WTC11 (cell line): ENCODE data around the gene SCD5. TPM values are rescaled to one million over a fixed set of nuclear protein-coding genes. Genes with fewer than 3 reads are reported as not detected.

ENCODE experiments used
- ATAC-seq: fragments of 200-7000 bp; cut with Tn5 transposase; 2 replicates; pipeline ENCODE4 v1.10.0; 2021; ENCODE audit warnings: mild to moderate bottlenecking, moderate library complexity
- CTCF ChIA-PET: fragments of 300-600 bp; sonication (Branson Sonifier 250); formaldehyde crosslinking; loops from one replicate; lab custom pipeline; 2021; ENCODE audit warnings: antibody characterized with exemption; lab: Charles Lee
- POLR2A ChIA-PET: fragments of 350-600 bp; sonication (Branson Sonifier 250); formaldehyde crosslinking; loops from one replicate; lab custom pipeline; 2021; ENCODE audit warnings: antibody characterized with exemption; lab: Charles Lee
- DNase-seq: peaks from one replicate; pipeline ENCODE4 v3.0.0; 2021; ENCODE audit warnings: low spot score
- H3K27ac Mint-ChIP-seq: 2 replicates; pipeline ENCODE4 v1.8.0; 2021; ENCODE audit warnings: mixed read lengths
- H3K27me3 Mint-ChIP-seq: 2 replicates; pipeline ENCODE4 v1.8.0; 2021; ENCODE audit warnings: low read depth, mild to moderate bottlenecking, moderate library complexity, mixed read lengths
- H3K36me3 Mint-ChIP-seq: 2 replicates; pipeline ENCODE4 v1.8.0; 2021; ENCODE audit warnings: mixed read lengths
- H3K4me1 Mint-ChIP-seq: 2 replicates; pipeline ENCODE4 v1.8.0; 2022; ENCODE audit warnings: mixed read lengths
- H3K4me3 Mint-ChIP-seq: 2 replicates; pipeline ENCODE4 v1.8.0; 2021; ENCODE audit warnings: mild to moderate bottlenecking, moderate library complexity, mixed read lengths
- H3K9me3 Mint-ChIP-seq: 2 replicates; pipeline ENCODE4 v1.8.0; 2021; ENCODE audit warnings: mixed read lengths
- CBFB ChIP-seq: sonication (generic); formaldehyde crosslinking; IDR thresholded peaks from 2 replicates; pipeline ENCODE4 v1.8.1; 2022; ENCODE audit warnings: mild to moderate bottlenecking, low read depth, missing genetic modification reagents
- CREB1 ChIP-seq: sonication (generic); formaldehyde crosslinking; IDR thresholded peaks from 2 replicates; pipeline ENCODE4 v1.8.0; 2023; ENCODE audit warnings: mild to moderate bottlenecking, missing genetic modification reagents
- ELF4 ChIP-seq: sonication (generic); formaldehyde crosslinking; IDR thresholded peaks from 2 replicates; pipeline ENCODE4 v1.8.1; 2022; ENCODE audit warnings: low read depth, mild to moderate bottlenecking, moderate library complexity, missing genetic modification reagents
- ETV6 ChIP-seq: sonication (generic); formaldehyde crosslinking; IDR thresholded peaks from 2 replicates; pipeline ENCODE4 v1.8.1; 2022; ENCODE audit warnings: mild to moderate bottlenecking, missing genetic modification reagents
- GABPB1 ChIP-seq: sonication (generic); formaldehyde crosslinking; IDR thresholded peaks from 2 replicates; pipeline ENCODE4 v1.8.1; 2023; ENCODE audit warnings: mild to moderate bottlenecking, missing genetic modification reagents
- IRF2 ChIP-seq: sonication (generic); formaldehyde crosslinking; IDR thresholded peaks from 2 replicates; pipeline ENCODE4 v1.8.0; 2022; ENCODE audit warnings: low read depth, missing genetic modification reagents, borderline replicate concordance
- SP1 ChIP-seq: sonication (generic); formaldehyde crosslinking; conservative IDR thresholded peaks from 2 replicates; pipeline ENCODE4 v1.8.1; 2022; ENCODE audit warnings: missing genetic modification reagents
- ZNF396 ChIP-seq: fragments of 250-450 bp; sonication (Bioruptor Pico); IDR thresholded peaks from 2 replicates; pipeline ENCODE4 v1.8.0; 2021; ENCODE audit warnings: mild to moderate bottlenecking, moderate library complexity, borderline replicate concordance
- ZNF425 ChIP-seq: fragments of 250-450 bp; sonication (Bioruptor Pico); conservative IDR thresholded peaks from 2 replicates; pipeline ENCODE4 v1.9.0; 2021; ENCODE audit warnings: mild to moderate bottlenecking
- total RNA-seq: library from RNA; stranded (reverse); gene quantifications from 3 replicates; pipeline ENCODE4 v1.2.3, GENCODE V29; 2021
- TF ChIP-seq, protein P1 (sequence below): sonication (generic); formaldehyde crosslinking; conservative IDR thresholded peaks from 2 replicates; pipeline ENCODE4 v1.8.1; 2022; ENCODE audit warnings: mild to moderate bottlenecking, missing genetic modification reagents
- TF ChIP-seq, protein P2 (sequence below): fragments of 250-450 bp; sonication (Bioruptor Pico); IDR thresholded peaks from 2 replicates; pipeline ENCODE4 v1.8.0; 2021; ENCODE audit warnings: mild to moderate bottlenecking
- TF ChIP-seq, protein P3 (sequence below): sonication (generic); formaldehyde crosslinking; IDR thresholded peaks from 2 replicates; pipeline ENCODE4 v1.8.1; 2023; ENCODE audit warnings: mild to moderate bottlenecking, missing genetic modification reagents
- TF ChIP-seq, protein P4 (sequence below): fragments of 250-450 bp; sonication (Bioruptor Pico); IDR thresholded peaks from 2 replicates; pipeline ENCODE4 v1.9.0; 2021; ENCODE audit warnings: mild to moderate bottlenecking
- TF ChIP-seq, protein P5 (sequence below): sonication (generic); formaldehyde crosslinking; IDR thresholded peaks from 2 replicates; pipeline ENCODE4 v1.8.1; 2022; ENCODE audit warnings: low read depth, mild to moderate bottlenecking, moderate library complexity, missing genetic modification reagents, borderline replicate concordance
- TF ChIP-seq, protein P6 (sequence below): sonication (generic); formaldehyde crosslinking; IDR thresholded peaks from 2 replicates; pipeline ENCODE4 v1.8.0; 2023; ENCODE audit warnings: missing genetic modification reagents
- TF ChIP-seq, protein P7 (sequence below): sonication (generic); formaldehyde crosslinking; IDR thresholded peaks from 2 replicates; pipeline ENCODE4 v1.8.1; 2022; ENCODE audit warnings: mild to moderate bottlenecking, moderate library complexity, missing genetic modification reagents
- TF ChIP-seq, protein P8 (sequence below): sonication (generic); formaldehyde crosslinking; IDR thresholded peaks from 2 replicates; pipeline ENCODE4 v1.8.1; 2023; ENCODE audit warnings: mild to moderate bottlenecking, missing genetic modification reagents, moderate library complexity

Gene SCD5
- total RNA-seq, 1 experiment from 2014 or later: 6.3 TPM

- Mint-ChIP-seq H3K27ac (no peak overlapping the region), H3K4me3 (no peak overlapping the region), H3K9me3 (no peaks in the 10 kb centered on the region), H3K36me3 (no peaks in the 10 kb centered on the region), H3K27me3 (no peaks in the 10 kb centered on the region), H3K4me1 (peaks cover 6% of the 10 kb centered on the region; the same call in 1 of the 2 replicates)
- ChIA-PET POLR2A (no interaction called here), CTCF (no interaction called here)
- no peak for TF ChIP-seq CREB1 (CRISPR knock-in tag)
- TF ChIP-seq, protein P1, sequence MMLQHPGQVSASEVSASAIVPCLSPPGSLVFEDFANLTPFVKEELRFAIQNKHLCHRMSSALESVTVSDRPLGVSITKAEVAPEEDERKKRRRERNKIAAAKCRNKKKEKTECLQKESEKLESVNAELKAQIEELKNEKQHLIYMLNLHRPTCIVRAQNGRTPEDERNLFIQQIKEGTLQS (CRISPR knock-in tag): no peak
- TF ChIP-seq, protein P2, sequence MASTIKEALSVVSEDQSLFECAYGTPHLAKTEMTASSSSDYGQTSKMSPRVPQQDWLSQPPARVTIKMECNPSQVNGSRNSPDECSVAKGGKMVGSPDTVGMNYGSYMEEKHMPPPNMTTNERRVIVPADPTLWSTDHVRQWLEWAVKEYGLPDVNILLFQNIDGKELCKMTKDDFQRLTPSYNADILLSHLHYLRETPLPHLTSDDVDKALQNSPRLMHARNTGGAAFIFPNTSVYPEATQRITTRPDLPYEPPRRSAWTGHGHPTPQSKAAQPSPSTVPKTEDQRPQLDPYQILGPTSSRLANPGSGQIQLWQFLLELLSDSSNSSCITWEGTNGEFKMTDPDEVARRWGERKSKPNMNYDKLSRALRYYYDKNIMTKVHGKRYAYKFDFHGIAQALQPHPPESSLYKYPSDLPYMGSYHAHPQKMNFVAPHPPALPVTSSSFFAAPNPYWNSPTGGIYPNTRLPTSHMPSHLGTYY (CRISPR knock-in tag): no peak
- no peak for TF ChIP-seq ZNF396 (CRISPR knock-in tag)
- TF ChIP-seq, protein P3, sequence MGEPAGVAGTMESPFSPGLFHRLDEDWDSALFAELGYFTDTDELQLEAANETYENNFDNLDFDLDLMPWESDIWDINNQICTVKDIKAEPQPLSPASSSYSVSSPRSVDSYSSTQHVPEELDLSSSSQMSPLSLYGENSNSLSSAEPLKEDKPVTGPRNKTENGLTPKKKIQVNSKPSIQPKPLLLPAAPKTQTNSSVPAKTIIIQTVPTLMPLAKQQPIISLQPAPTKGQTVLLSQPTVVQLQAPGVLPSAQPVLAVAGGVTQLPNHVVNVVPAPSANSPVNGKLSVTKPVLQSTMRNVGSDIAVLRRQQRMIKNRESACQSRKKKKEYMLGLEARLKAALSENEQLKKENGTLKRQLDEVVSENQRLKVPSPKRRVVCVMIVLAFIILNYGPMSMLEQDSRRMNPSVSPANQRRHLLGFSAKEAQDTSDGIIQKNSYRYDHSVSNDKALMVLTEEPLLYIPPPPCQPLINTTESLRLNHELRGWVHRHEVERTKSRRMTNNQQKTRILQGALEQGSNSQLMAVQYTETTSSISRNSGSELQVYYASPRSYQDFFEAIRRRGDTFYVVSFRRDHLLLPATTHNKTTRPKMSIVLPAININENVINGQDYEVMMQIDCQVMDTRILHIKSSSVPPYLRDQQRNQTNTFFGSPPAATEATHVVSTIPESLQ (CRISPR knock-in tag): no peak
- TF ChIP-seq IRF2: no peak
- TF ChIP-seq, protein P4, sequence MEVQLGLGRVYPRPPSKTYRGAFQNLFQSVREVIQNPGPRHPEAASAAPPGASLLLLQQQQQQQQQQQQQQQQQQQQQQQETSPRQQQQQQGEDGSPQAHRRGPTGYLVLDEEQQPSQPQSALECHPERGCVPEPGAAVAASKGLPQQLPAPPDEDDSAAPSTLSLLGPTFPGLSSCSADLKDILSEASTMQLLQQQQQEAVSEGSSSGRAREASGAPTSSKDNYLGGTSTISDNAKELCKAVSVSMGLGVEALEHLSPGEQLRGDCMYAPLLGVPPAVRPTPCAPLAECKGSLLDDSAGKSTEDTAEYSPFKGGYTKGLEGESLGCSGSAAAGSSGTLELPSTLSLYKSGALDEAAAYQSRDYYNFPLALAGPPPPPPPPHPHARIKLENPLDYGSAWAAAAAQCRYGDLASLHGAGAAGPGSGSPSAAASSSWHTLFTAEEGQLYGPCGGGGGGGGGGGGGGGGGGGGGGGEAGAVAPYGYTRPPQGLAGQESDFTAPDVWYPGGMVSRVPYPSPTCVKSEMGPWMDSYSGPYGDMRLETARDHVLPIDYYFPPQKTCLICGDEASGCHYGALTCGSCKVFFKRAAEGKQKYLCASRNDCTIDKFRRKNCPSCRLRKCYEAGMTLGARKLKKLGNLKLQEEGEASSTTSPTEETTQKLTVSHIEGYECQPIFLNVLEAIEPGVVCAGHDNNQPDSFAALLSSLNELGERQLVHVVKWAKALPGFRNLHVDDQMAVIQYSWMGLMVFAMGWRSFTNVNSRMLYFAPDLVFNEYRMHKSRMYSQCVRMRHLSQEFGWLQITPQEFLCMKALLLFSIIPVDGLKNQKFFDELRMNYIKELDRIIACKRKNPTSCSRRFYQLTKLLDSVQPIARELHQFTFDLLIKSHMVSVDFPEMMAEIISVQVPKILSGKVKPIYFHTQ (CRISPR knock-in tag): no peak
- TF ChIP-seq, protein P5, sequence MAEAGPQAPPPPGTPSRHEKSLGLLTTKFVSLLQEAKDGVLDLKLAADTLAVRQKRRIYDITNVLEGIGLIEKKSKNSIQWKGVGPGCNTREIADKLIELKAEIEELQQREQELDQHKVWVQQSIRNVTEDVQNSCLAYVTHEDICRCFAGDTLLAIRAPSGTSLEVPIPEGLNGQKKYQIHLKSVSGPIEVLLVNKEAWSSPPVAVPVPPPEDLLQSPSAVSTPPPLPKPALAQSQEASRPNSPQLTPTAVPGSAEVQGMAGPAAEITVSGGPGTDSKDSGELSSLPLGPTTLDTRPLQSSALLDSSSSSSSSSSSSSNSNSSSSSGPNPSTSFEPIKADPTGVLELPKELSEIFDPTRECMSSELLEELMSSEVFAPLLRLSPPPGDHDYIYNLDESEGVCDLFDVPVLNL (CRISPR knock-in tag): no peak
- no peak for TF ChIP-seq SP1
- TF ChIP-seq GABPB1 (CRISPR knock-in tag): no peak
- DNase-seq (no peak), ATAC-seq (no peak)
Measured at GRCh38 chr4:82618103-82618720, 180.4 kb downstream of the SCD5 start.

- CTCF ChIA-PET: interaction anchor here (0.6 kb wide), 1 partner anchor 89 kb away, joined by 4 read pairs; no protein-coding TSS in a partner anchor
- H3K4me3 Mint-ChIP-seq: no peak overlapping the region
- 0 out of 2 replicates have a peak, but pooled peaks cover 3% of the 10 kb centered on the region for H3K4me1 Mint-ChIP-seq
- H3K36me3 Mint-ChIP-seq: no peaks in the 10 kb centered on the region
- H3K9me3 Mint-ChIP-seq: no peaks in the 10 kb centered on the region
- no peaks in the 10 kb centered on the region for H3K27me3 Mint-ChIP-seq
- H3K27ac Mint-ChIP-seq: no peak overlapping the region
- DNase-seq (no peak), ATAC-seq (no peak)
- POLR2A ChIA-PET: no interaction called here
- TF ChIP-seq ELF4: no peak
- TF ChIP-seq CBFB: no peak
- TF ChIP-seq, protein P6, sequence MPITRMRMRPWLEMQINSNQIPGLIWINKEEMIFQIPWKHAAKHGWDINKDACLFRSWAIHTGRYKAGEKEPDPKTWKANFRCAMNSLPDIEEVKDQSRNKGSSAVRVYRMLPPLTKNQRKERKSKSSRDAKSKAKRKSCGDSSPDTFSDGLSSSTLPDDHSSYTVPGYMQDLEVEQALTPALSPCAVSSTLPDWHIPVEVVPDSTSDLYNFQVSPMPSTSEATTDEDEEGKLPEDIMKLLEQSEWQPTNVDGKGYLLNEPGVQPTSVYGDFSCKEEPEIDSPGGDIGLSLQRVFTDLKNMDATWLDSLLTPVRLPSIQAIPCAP (CRISPR knock-in tag): no peak
- no peak for TF ChIP-seq ZNF425 (CRISPR knock-in tag)
- TF ChIP-seq, protein P7, sequence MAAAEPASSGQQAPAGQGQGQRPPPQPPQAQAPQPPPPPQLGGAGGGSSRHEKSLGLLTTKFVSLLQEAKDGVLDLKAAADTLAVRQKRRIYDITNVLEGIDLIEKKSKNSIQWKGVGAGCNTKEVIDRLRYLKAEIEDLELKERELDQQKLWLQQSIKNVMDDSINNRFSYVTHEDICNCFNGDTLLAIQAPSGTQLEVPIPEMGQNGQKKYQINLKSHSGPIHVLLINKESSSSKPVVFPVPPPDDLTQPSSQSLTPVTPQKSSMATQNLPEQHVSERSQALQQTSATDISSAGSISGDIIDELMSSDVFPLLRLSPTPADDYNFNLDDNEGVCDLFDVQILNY (CRISPR knock-in tag): no peak
- TF ChIP-seq, protein P8, sequence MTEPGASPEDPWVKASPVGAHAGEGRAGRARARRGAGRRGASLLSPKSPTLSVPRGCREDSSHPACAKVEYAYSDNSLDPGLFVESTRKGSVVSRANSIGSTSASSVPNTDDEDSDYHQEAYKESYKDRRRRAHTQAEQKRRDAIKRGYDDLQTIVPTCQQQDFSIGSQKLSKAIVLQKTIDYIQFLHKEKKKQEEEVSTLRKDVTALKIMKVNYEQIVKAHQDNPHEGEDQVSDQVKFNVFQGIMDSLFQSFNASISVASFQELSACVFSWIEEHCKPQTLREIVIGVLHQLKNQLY (CRISPR knock-in tag): no peak
- no peak for TF ChIP-seq ETV6 (CRISPR knock-in tag)
- TF ChIP-seq, protein P4 (CRISPR knock-in tag): no peak
- no peak for TF ChIP-seq SP1
Measured at GRCh38 chr4:82614838-82615449, 183.7 kb downstream of the SCD5 start.
